ENCODE results near the gene MYCL.

The MYCL gene

DNA sequence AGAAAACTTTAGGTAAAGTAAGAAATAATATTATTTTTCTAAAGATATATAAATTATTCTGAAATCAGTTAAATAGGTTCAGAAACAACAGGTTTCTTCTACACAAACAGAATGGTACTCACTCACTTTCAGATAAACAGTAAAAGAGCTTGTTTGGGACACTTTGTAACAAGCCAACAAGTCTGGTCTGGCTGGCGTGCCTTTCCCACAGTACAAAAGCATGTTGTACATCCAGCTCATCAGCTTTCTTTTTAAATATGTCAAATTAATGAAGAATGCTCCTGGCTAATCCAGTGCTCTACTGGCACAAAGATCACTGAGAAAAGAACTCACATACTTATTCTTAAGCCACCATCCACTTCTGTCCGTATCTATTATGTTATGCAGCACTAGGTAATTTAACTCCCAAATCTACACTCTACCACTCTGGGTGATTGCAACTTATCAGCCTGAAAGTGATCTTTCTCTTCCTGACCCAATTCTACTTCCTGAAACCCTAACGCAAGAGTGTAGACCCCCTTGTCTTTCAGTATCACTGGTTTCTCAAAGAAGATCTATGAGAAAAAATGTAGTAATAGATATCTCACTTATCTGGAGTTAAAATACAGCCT is 51.0 kb downstream of the MYCL start:
- no peak for DNase-seq

DNA sequence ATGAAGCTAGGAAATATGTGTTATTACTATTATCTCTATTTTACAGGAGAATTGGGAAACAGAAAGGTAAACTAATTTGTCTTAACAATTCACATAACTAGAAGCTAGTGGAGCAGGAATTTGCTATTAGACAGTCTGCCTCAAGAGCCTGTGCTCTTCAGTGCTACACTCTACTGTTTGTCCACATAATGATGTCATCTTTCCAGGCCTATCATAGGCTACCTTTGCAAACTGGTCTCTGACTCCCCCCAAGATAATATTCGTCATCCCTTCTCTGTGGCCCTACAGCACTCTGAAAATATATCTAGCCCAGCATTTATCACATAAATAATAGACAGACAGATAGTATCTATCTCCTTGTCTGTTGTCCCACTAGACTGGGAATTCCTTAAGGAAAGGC is 52.5 kb downstream of the MYCL start:
- no peak for DNase-seq

DNA sequence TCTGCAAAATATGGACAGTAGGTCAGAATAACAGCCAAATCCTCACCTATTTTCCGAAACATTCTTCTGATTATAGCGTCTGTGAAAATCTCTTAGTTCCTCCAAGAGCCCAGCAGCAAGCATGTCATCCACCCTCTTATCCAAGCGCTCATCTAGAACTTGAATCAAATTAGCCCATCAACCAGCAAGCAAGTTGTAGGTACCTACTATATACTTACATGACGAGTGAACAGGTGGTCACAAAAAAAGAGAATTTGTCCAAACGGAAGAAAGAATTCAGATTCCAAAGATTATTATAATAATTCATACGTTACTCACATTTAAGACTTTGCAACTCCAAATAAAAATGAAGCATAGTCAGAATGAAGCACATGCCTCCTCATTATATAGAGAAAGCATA is 53.8 kb downstream of the MYCL start:
- DNase-seq: no peak

DNA sequence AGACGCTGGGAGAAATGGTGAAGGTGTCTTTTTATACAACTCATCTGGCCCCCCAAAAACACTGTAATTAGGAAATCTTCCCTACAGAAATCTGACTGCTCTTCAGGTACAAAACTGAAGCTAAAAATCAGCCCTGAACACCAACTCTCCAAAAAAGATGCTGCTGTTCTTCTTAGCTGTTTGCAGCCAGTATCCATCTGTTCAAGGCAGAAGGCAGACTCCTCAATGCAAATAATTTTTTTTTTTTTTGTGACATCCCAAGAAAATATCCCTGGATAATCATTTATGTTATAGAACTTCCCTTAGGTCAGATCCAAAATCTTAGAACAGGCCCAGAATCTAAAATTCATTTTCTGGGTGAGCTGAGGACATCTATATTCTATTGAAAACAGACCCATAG is 54.9 kb downstream of the MYCL start:
- no peak for DNase-seq

DNA sequence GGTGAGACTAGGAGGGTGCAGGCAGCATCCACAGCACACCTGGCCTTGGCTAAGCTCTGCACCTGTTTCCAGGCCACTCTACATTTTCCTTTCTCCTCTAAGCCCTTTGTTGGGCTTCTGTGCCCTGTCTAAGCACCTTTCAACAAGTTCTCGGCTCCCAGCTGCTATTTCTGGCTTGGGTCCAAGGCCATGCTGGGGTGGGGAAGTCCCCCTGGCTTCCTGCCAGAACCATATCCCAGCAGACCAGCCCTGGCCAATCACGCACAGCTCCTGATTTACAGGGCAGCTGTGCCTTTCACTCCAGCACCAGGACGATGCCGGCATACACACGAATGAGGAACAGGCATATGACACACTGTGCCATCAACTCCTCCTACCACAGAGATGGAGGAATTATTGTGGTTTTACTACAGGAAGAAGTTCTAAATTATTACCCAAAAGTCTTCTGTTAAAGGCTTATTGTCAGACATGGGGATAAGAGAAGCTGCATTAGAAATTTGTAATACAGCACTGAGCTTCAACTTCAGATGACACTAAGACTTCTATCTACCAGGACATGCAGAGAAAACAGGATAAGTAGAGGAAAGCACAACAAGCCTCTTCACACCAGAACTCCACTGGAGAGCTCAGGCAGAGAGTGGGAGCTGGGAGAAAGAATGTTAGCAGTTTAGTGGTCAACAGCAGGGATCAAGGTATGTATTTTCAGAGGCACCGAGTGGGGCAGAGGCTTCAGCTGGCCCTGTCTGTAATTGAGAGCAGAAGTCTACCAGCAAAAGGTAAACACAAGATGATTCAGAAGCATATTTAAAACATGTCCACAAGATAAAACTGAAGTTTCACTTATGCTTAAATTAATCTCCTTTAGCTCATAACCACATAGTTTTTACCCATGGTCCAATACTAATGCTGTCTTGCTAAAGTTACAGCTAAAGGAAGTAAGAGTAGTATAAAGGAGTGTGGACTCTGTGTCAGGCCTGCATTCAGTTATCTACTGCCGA is 55.8 kb downstream of the MYCL start:
- DNase-seq: peak; percentile 90
